Neural progenitor cell (in vitro differentiated cells): ENCODE measurements around the gene ELMO1. TPM values are rescaled to one million over a fixed set of nuclear protein-coding genes. Genes with fewer than 3 reads are reported as not detected.

Experiments
- DNase-seq: peaks from one replicate; pipeline ENCODE4 v3.0.0-alpha.2; 2016; ENCODE audit warnings: low spot score
- H2AFZ ChIP-seq: fragments of 200-600 bp; sonication (generic); replicated peaks from 2 replicates; pipeline ENCODE4 v1.6.1; 2016; ENCODE audit warnings: antibody characterized with exemption
- H3F3A ChIP-seq: fragments of 200-600 bp; sonication (generic); 2 replicates; pipeline ENCODE4 v1.6.1; 2016; ENCODE audit warnings: antibody characterized with exemption, low read depth
- H3K27ac ChIP-seq: fragments of 200-600 bp; sonication (generic); 2 replicates; pipeline ENCODE4 v1.5.1; 2016; ENCODE audit warnings: mild to moderate bottlenecking
- H3K27me3 ChIP-seq: fragments of 200-600 bp; sonication (generic); 2 replicates; pipeline ENCODE4 v1.6.1; 2016; ENCODE audit warnings: mild to moderate bottlenecking, moderate library complexity
- H3K36me3 ChIP-seq: fragments of 200-600 bp; sonication (generic); 2 replicates; pipeline ENCODE4 v1.5.1; 2016
- H3K4me1 ChIP-seq: fragments of 200-600 bp; sonication (generic); 2 replicates; pipeline ENCODE4 v1.6.1; 2016; ENCODE audit warnings: mixed run types
- H3K4me2 ChIP-seq: fragments of 200-600 bp; sonication (generic); 2 replicates; pipeline ENCODE4 v1.6.1; 2016
- H3K4me3 ChIP-seq: fragments of 200-600 bp; sonication (generic); 2 replicates; pipeline ENCODE4 v1.5.1; 2016
- H3K79me2 ChIP-seq: fragments of 200-600 bp; sonication (generic); 2 replicates; pipeline ENCODE4 v1.6.1; 2016; ENCODE audit warnings: low read depth
- H3K9ac ChIP-seq: fragments of 200-600 bp; sonication (generic); 2 replicates; pipeline ENCODE4 v1.6.1; 2016
- H3K9me3 ChIP-seq: fragments of 200-600 bp; sonication (generic); 2 replicates; pipeline ENCODE4 v1.5.1; 2016; ENCODE audit warnings: low read depth
- H4K20me1 ChIP-seq: fragments of 200-600 bp; sonication (generic); 2 replicates; pipeline ENCODE4 v1.6.1; 2016; ENCODE audit warnings: low read depth
- H3K27ac Mint-ChIP-seq: 3 replicates; pipeline ENCODE4 v1.8.0; 2021; ENCODE audit warnings: mixed read lengths
- H3K27me3 Mint-ChIP-seq: 2 replicates; pipeline ENCODE4 v1.8.0; 2022; ENCODE audit warnings: low read depth, mild to moderate bottlenecking, inconsistent platforms, moderate library complexity, mixed read lengths; ENCODE audit not compliant: insufficient read depth
- H3K36me3 Mint-ChIP-seq: 3 replicates; pipeline ENCODE4 v1.8.0; 2021; ENCODE audit warnings: mixed read lengths
- H3K4me1 Mint-ChIP-seq: 3 replicates; pipeline ENCODE4 v1.8.0; 2021; ENCODE audit warnings: mixed read lengths
- H3K4me3 Mint-ChIP-seq: 3 replicates; pipeline ENCODE4 v1.8.0; 2021; ENCODE audit warnings: mild to moderate bottlenecking, moderate library complexity, mixed read lengths
- H3K9me3 Mint-ChIP-seq: 3 replicates; pipeline ENCODE4 v1.8.0; 2020; ENCODE audit warnings: mixed read lengths
- EZH2 ChIP-seq: fragments of 200-600 bp; sonication (generic); IDR thresholded peaks from 2 replicates; pipeline ENCODE4 v1.6.1; 2017; ENCODE audit warnings: antibody characterized with exemption, mild to moderate bottlenecking, moderate library complexity
- EZH2phosphoT487 ChIP-seq: fragments of 200-600 bp; sonication (generic); IDR thresholded peaks from 2 replicates; pipeline ENCODE4 v1.6.1; 2017; ENCODE audit warnings: antibody characterized with exemption
- total RNA-seq: library from RNA; depleted of rRNA; stranded (reverse); fragments of >200 nt; gene quantifications from 2 replicates; pipeline ENCODE4 v1.2.3, GENCODE V29; 2015; ENCODE audit warnings: low replicate concordance
- TF ChIP-seq, protein P1 (sequence below): fragments of 200-600 bp; sonication (generic); IDR thresholded peaks from 2 replicates; pipeline ENCODE4 v1.5.1; 2017; ENCODE audit warnings: antibody characterized with exemption, mild to moderate bottlenecking

Gene ELMO1
- total RNA-seq, 1 donor from 2014 or later = 22.0 TPM

DNA sequence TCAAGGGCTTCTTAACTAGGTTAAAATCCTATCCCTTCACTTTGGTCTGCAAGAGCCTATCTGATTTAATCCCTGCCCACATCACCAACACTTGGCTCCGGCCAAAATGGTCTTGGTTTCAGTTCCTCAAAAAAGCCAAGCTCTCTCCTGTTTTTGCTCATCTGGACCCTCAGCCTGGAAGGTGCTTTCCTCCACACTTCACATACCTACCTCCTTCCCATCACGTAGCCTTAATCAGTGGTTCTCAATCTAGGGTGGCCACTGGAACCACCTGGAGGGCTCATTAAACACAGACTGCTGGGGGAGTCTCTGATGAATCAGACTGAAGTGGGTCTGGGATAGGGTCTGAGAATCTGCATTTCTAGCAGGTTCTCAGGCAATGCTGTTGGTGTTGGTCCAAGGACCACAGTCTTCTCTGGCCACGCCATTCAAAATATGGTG lies 497.4 kb downstream of the ELMO1 start:
- no peak overlapping the region for H3K4me3 ChIP-seq
- peaks cover 17% of the 10 kb centered on the region for H3K9me3 Mint-ChIP-seq
- H3K36me3 ChIP-seq = no peaks in the 10 kb centered on the region
- no peaks in the 10 kb centered on the region for H4K20me1 ChIP-seq
- H3K27me3 ChIP-seq = no peaks in the 10 kb centered on the region
- peaks cover 2% of the 10 kb centered on the region for H3K36me3 Mint-ChIP-seq
- no peak overlapping the region for H2AFZ ChIP-seq
- peaks cover 8% of the 10 kb centered on the region for H3F3A ChIP-seq
- H3K27ac Mint-ChIP-seq = peak overlapping the region; percentile 10
- H3K27ac ChIP-seq = no peak overlapping the region
- no peak overlapping the region for H3K4me3 Mint-ChIP-seq
- peaks cover 11% of the 10 kb centered on the region for H3K27me3 Mint-ChIP-seq
- DNase-seq = no peak
- no peak overlapping the region for H3K9ac ChIP-seq
- no peaks in the 10 kb centered on the region for H3K79me2 ChIP-seq
- H3K9me3 ChIP-seq = no peaks in the 10 kb centered on the region
- H3K4me2 ChIP-seq = no peak overlapping the region
- peaks cover 10% of the 10 kb centered on the region for H3K4me1 ChIP-seq
- TF ChIP-seq, protein P1, sequence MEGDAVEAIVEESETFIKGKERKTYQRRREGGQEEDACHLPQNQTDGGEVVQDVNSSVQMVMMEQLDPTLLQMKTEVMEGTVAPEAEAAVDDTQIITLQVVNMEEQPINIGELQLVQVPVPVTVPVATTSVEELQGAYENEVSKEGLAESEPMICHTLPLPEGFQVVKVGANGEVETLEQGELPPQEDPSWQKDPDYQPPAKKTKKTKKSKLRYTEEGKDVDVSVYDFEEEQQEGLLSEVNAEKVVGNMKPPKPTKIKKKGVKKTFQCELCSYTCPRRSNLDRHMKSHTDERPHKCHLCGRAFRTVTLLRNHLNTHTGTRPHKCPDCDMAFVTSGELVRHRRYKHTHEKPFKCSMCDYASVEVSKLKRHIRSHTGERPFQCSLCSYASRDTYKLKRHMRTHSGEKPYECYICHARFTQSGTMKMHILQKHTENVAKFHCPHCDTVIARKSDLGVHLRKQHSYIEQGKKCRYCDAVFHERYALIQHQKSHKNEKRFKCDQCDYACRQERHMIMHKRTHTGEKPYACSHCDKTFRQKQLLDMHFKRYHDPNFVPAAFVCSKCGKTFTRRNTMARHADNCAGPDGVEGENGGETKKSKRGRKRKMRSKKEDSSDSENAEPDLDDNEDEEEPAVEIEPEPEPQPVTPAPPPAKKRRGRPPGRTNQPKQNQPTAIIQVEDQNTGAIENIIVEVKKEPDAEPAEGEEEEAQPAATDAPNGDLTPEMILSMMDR = no peak
- H3K4me1 Mint-ChIP-seq = peaks cover 16% of the 10 kb centered on the region

DNA sequence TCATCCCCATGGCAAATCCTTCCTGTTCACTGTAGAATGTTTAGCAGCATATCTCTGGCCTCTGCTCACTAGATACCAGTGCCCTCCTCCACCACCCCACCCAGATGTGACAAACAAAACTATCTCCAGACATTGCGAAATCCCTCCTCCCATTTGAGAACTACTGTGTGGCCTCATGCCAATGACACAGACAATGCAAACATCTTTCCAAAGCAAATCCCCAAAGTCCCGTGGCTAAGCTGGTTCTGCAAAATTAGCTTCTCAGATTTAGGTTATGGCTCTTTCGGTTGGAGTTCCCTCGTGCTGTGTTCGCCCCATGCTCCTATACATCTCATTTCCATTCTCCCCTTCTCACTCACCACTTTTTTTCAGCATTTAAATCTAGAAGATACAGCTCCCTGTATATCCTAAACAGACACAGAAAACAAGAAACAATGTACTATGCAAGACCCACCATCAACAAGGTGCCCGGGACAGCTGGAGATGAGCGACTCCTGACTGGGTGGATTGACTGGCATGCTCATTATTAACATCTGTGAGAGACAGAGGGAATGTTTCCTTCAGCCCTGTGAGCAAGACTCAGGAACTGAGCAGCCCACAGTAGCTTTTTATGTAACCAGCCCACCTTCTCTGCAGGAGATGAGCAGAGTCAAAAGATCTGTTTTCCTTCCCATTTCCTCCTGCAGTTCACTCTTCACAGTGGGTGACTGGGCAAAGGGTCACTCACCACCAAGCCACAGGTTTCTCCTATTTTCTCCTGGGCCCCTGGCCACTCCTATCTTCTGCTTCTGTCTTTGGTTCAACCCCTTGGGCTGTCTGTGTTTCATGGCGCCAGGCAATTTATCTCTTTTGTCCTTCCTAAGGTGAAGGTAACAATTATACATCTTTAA lies 498.7 kb downstream of the ELMO1 start:
- H2AFZ ChIP-seq = no peak overlapping the region

DNA sequence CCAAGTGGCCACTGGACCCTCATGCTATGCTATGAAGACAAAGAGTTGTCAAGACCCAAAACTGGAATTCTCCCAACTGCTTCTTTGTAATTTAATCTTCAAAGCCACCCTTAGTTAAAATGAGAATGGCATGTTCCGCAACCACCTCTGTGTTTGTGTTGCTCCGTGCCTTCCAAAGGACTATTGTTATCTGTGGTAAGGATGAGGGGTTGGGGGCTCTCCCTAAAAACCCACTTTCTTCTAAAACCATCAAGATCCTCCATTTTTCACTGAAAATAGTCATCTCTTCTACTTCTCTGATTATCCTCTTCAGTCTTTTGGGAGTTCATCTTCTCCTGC lies 502.3 kb downstream of the ELMO1 start:
- H3K9ac ChIP-seq = no peak overlapping the region
- H3K27ac ChIP-seq = no peak overlapping the region
- no peak for DNase-seq
- no peaks in the 10 kb centered on the region for H3K9me3 ChIP-seq
- Mint-ChIP-seq H3K4me1 (peaks cover 16% of the 10 kb centered on the region), H3K36me3 (peaks cover 2% of the 10 kb centered on the region), H3K27ac (no peak overlapping the region), H3K27me3 (peaks cover 10% of the 10 kb centered on the region), H3K4me3 (no peak overlapping the region), H3K9me3 (peaks cover 13% of the 10 kb centered on the region)
- no peak overlapping the region for H3K4me3 ChIP-seq
- no peaks in the 10 kb centered on the region for H4K20me1 ChIP-seq
- H2AFZ ChIP-seq = no peak overlapping the region
- TF ChIP-seq EZH2phosphoT487 (no peak), EZH2 (no peak)
- TF ChIP-seq, protein P1 = no peak
- H3K4me1 ChIP-seq = peaks cover 13% of the 10 kb centered on the region
- no peaks in the 10 kb centered on the region for H3K27me3 ChIP-seq
- no peaks in the 10 kb centered on the region for H3K79me2 ChIP-seq
- H3K36me3 ChIP-seq = no peaks in the 10 kb centered on the region
- no peak overlapping the region for H3K4me2 ChIP-seq
- H3F3A ChIP-seq = peaks cover 8% of the 10 kb centered on the region

More for the DNA sequence above, 498.7 kb downstream of the ELMO1 start:
- peaks cover 11% of the 10 kb centered on the region for H3K27me3 Mint-ChIP-seq
- H3F3A ChIP-seq = peaks cover 8% of the 10 kb centered on the region
- no peaks in the 10 kb centered on the region for H3K79me2 ChIP-seq
- H3K9me3 Mint-ChIP-seq = peaks cover 17% of the 10 kb centered on the region
- H3K27ac Mint-ChIP-seq = no peak overlapping the region
- no peak overlapping the region for H3K27ac ChIP-seq
- no peak overlapping the region for H3K4me3 Mint-ChIP-seq
- no peaks in the 10 kb centered on the region for H3K9me3 ChIP-seq
- H3K36me3 Mint-ChIP-seq = peaks cover 2% of the 10 kb centered on the region
- H4K20me1 ChIP-seq = no peaks in the 10 kb centered on the region
- peak overlapping the region; percentile 38 for H3K4me2 ChIP-seq
- TF ChIP-seq, protein P1 = no peak
- no peak for TF ChIP-seq EZH2phosphoT487
- no peak for TF ChIP-seq EZH2
- peaks cover 10% of the 10 kb centered on the region for H3K4me1 ChIP-seq
- no peak for DNase-seq
- H3K36me3 ChIP-seq = no peaks in the 10 kb centered on the region
- H3K27me3 ChIP-seq = no peaks in the 10 kb centered on the region
- no peak overlapping the region for H3K9ac ChIP-seq
- peaks cover 16% of the 10 kb centered on the region for H3K4me1 Mint-ChIP-seq
- H3K4me3 ChIP-seq = no peak overlapping the region
